Measurements from ENCODE around the gene CACNA1F. TPM values are rescaled to one million over a fixed set of nuclear protein-coding genes. Genes with fewer than 3 reads are reported as not detected.

CACNA1F gene
- total RNA-seq, 1 donor from 2014 or later: 3.0 TPM

GRCh38 chrX:49155900-49156837 is 77.0 kb downstream of the CACNA1F start:
- TF ChIP-seq CTCF (IDR thresholded peaks at IDR 0.05): no peak
- CTCF ChIA-PET: interaction anchor here (0.8 to 1.2 kb wide), 6 partner anchors 10 to 258 kb away, joined by 3 to 7 read pairs (median 4); no protein-coding TSS in a partner anchor

GRCh38 chrX:49155243-49155899 is 77.8 kb downstream of the CACNA1F start:
- ChIA-PET POLR2A (interaction anchor here (0.6 to 2.1 kb wide), 23 partner anchors 9 to 616 kb away, joined by 3 to 32 read pairs (median 5); partner anchors contain the start of genes GPKOW, GRIPAP1, PLP2 and PPP1R3F), CTCF (interaction anchor here (0.8 to 1.6 kb wide), 8 partner anchors 8 to 257 kb away, joined by 3 to 7 read pairs (median 4); no protein-coding TSS in a partner anchor)
- Mint-ChIP-seq H3K4me3 (peak overlapping the region; percentile 93), H3K36me3 (ENCODE audit: low read depth) (no peaks in the 10 kb centered on the region), H3K9me3 (no peaks in the 10 kb centered on the region), H3K27me3 (no peaks in the 10 kb centered on the region), H3K4me1 (peaks cover 20% of the 10 kb centered on the region), H3K27ac (peak overlapping the region; percentile 93)
- intact Hi-C loops (cut with micrococcal nuclease): loop anchor here (5.0 kb wide), 1 partner anchor 37 kb away; no protein-coding TSS in a partner anchor
- ATAC-seq (ENCODE audit: low read depth) (no peak), DNase-seq (no peak)
- TF ChIP-seq CTCF (IDR thresholded peaks at IDR 0.05): no peak

More at GRCh38 chrX:49155900-49156837, 77.0 kb downstream of the CACNA1F start:
- intact Hi-C loops (cut with micrococcal nuclease): loop anchor here (1.0 to 5.0 kb wide), 4 partner anchors 10 to 36 kb away; partner anchors contain the start of gene GPKOW
- Mint-ChIP-seq H3K4me3 (peak overlapping the region; percentile 93), H3K4me1 (peaks cover 20% of the 10 kb centered on the region), H3K27me3 (no peaks in the 10 kb centered on the region), H3K36me3 (ENCODE audit: low read depth) (no peaks in the 10 kb centered on the region), H3K9me3 (no peaks in the 10 kb centered on the region), H3K27ac (peak overlapping the region; percentile 93)
- ATAC-seq (ENCODE audit: low read depth) (peak; percentile 91), DNase-seq (peak; percentile 78)
- POLR2A ChIA-PET: interaction anchor here (0.6 to 2.1 kb wide), 21 partner anchors 12 to 617 kb away, joined by 3 to 32 read pairs (median 5); partner anchors contain the start of genes GPKOW, GRIPAP1, PLP2 and PPP1R3F

Other genes with a start within 250 kb of the CACNA1F start
- gene GRIPAP1, start 231.1 kb downstream of the CACNA1F start, total RNA-seq: 97.3 and 117 TPM in 2 replicates
- gene TFE3, start 190.0 kb downstream of the CACNA1F start, total RNA-seq: 31.1 and 33.3 TPM in 2 replicates
- 7.9 and 8.9 TPM in 2 replicates for gene CCDC120, start 174.3 kb downstream of the CACNA1F start, total RNA-seq
- gene PRAF2, start 159.3 kb downstream of the CACNA1F start, total RNA-seq: 10.6 and 11.6 TPM in 2 replicates
- 48.8 and 55.8 TPM in 2 replicates for gene WDR45, start 153.5 kb downstream of the CACNA1F start, total RNA-seq
- 18.7 and 19.6 TPM in 2 replicates for gene GPKOW, start 109.6 kb downstream of the CACNA1F start, total RNA-seq
- 1.2 and 1.5 TPM in 2 replicates for gene MAGIX, start 70.6 kb downstream of the CACNA1F start, total RNA-seq
- 97.2 and 111 TPM in 2 replicates for gene PLP2, start 61.4 kb downstream of the CACNA1F start, total RNA-seq
- gene PRICKLE3, start 47.0 kb downstream of the CACNA1F start, total RNA-seq: 11.8 and 13.8 TPM in 2 replicates
- gene SYP, start 33.1 kb downstream of the CACNA1F start, total RNA-seq: 0.82 and 1.6 TPM in 2 replicates
- gene CCDC22, start 2.1 kb upstream of the CACNA1F start, total RNA-seq: 26.8 and 31.3 TPM in 2 replicates
- gene FOXP3, start 31.4 kb upstream of the CACNA1F start, total RNA-seq: 0.12 and 0.29 TPM in 2 replicates
- gene PPP1R3F, start 36.5 kb upstream of the CACNA1F start, total RNA-seq: 5.9 and 7.4 TPM in 2 replicates
- not detected in 2 replicates for gene GAGE10, start 70.3 kb upstream of the CACNA1F start, total RNA-seq
- not detected in 2 replicates for gene GAGE12J, start 88.7 kb upstream of the CACNA1F start, total RNA-seq
- gene GAGE13, start 98.2 kb upstream of the CACNA1F start, total RNA-seq: not detected in 2 replicates